ENCODE results near the gene SETD5.

The SETD5 gene, protein sequence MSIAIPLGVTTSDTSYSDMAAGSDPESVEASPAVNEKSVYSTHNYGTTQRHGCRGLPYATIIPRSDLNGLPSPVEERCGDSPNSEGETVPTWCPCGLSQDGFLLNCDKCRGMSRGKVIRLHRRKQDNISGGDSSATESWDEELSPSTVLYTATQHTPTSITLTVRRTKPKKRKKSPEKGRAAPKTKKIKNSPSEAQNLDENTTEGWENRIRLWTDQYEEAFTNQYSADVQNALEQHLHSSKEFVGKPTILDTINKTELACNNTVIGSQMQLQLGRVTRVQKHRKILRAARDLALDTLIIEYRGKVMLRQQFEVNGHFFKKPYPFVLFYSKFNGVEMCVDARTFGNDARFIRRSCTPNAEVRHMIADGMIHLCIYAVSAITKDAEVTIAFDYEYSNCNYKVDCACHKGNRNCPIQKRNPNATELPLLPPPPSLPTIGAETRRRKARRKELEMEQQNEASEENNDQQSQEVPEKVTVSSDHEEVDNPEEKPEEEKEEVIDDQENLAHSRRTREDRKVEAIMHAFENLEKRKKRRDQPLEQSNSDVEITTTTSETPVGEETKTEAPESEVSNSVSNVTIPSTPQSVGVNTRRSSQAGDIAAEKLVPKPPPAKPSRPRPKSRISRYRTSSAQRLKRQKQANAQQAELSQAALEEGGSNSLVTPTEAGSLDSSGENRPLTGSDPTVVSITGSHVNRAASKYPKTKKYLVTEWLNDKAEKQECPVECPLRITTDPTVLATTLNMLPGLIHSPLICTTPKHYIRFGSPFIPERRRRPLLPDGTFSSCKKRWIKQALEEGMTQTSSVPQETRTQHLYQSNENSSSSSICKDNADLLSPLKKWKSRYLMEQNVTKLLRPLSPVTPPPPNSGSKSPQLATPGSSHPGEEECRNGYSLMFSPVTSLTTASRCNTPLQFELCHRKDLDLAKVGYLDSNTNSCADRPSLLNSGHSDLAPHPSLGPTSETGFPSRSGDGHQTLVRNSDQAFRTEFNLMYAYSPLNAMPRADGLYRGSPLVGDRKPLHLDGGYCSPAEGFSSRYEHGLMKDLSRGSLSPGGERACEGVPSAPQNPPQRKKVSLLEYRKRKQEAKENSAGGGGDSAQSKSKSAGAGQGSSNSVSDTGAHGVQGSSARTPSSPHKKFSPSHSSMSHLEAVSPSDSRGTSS (N-terminal part only)

DNA sequence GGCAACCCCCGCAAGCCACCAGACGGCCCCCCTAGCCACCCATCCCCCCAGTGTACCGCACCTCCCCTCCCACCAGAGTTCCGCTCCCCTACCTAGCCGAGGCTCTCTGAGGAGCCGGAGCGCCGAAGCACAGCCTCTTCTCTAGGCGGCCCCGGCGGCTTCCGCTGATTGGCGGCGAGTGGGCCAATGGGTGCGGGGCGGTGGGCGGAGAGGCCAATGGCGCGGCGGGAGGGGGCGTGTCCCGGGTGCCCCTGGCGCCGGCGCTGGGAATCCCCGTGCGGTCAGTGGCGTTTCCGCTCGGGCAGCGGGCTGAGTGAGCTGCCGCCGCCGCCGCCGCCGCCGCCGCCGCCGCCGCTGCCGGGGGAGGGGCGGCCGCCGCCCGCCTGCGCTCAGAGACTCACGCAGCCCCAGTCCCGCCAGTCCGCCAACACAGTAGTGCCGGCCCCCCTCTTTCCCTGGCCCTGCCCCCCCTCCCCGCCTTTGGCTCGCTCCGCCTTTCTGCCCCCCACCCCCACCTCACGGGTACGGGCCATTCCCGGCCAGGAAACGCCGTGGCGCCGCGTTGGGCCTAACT is at the start of gene SETD5:
Gene SETD5, plus strand, starts transcription at position 284 of the 574 bp plus-strand sequence. CDS start 31,324 bp downstream, outside the sequence.
- Mint-ChIP-seq H3K27me3 (ENCODE audit: low read depth, poor library complexity) (no peaks in the 10 kb centered on the region), H3K4me1 (peaks cover 68% of the 10 kb centered on the region), H3K27ac (peak within 1 kb of the TSS; percentile 100), H3K36me3 (ENCODE audit: low read depth) (peaks cover 16% of the 10 kb centered on the region), H3K4me3 (peak within 1 kb of the TSS; percentile 99), H3K9me3 (no peaks in the 10 kb centered on the region)
- peak; percentile 100 for DNase-seq
- TF ChIP-seq, protein P1, sequence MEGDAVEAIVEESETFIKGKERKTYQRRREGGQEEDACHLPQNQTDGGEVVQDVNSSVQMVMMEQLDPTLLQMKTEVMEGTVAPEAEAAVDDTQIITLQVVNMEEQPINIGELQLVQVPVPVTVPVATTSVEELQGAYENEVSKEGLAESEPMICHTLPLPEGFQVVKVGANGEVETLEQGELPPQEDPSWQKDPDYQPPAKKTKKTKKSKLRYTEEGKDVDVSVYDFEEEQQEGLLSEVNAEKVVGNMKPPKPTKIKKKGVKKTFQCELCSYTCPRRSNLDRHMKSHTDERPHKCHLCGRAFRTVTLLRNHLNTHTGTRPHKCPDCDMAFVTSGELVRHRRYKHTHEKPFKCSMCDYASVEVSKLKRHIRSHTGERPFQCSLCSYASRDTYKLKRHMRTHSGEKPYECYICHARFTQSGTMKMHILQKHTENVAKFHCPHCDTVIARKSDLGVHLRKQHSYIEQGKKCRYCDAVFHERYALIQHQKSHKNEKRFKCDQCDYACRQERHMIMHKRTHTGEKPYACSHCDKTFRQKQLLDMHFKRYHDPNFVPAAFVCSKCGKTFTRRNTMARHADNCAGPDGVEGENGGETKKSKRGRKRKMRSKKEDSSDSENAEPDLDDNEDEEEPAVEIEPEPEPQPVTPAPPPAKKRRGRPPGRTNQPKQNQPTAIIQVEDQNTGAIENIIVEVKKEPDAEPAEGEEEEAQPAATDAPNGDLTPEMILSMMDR (IDR thresholded peaks at IDR 0.05) = no peak

DNA sequence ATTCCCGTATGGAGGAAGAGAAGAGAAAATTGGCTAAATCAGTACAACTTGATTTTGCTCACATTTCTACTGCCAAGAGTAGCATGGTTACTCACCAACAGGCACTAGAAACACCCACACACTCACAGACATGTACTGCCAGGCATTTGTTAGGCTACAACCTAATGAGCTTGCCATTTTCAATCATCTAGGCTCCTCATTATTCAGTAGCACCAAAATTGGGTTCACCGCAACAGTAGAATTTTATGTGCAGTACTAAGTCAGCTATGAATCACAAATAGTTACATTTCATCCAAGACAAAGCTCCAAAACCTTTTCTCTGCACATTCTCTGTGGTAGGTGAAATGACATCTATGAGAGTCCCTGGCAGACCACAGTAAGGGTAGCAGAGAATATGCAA is 49.5 kb upstream of the SETD5 start:
- Mint-ChIP-seq H3K27ac (peak overlapping the region; percentile 12), H3K9me3 (no peaks in the 10 kb centered on the region), H3K4me3 (no peak overlapping the region), H3K36me3 (ENCODE audit: low read depth) (no peaks in the 10 kb centered on the region), H3K27me3 (ENCODE audit: low read depth, poor library complexity) (no peaks in the 10 kb centered on the region), H3K4me1 (peaks cover 50% of the 10 kb centered on the region)
- DNase-seq = no peak
- TF ChIP-seq, protein P1 (IDR thresholded peaks at IDR 0.05) = no peak

DNA sequence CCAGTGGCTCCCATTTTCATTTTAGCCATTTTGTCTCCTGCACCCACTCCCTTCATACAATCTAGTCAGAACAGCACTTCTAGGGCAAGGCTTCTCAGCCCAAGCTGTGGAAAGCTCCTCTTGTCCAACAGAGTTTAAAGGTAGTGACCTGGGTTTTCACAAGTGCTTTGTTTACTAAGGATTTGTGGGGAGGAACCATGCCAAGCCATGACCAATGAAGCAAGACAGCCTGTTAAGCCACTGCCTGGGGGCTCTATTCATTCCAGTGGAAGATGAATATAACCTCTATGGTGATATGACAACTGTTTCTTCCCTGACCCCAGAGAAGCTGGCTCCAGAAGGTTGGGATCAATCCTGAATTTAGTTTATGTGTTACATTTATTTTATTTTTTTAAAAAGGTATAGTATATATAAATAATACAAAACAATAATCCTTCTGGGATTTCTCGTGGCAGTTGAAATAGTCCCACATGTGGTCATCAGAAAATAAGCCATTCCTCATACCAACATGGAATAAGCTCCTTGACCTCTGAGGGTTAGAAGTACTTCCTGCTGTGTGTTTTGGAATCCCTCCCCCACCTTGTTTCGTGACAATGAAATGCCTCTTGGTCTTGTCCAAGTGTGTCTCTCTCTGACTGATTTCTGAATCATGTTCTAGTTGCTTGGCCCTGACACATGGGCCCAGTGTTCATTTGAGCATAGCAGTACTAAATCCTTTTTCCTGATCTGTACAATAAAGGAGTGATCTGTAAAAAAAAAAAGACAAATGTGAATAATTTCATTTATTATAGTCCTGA is 47.9 kb upstream of the SETD5 start:
- Mint-ChIP-seq H3K4me1 (peaks cover 66% of the 10 kb centered on the region), H3K27me3 (ENCODE audit: low read depth, poor library complexity) (no peaks in the 10 kb centered on the region), H3K27ac (peak overlapping the region; percentile 86), H3K4me3 (peak overlapping the region; percentile 29), H3K9me3 (no peaks in the 10 kb centered on the region), H3K36me3 (ENCODE audit: low read depth) (no peaks in the 10 kb centered on the region)
- DNase-seq = no peak
- TF ChIP-seq, protein P1 (IDR thresholded peaks at IDR 0.05) = no peak

DNA sequence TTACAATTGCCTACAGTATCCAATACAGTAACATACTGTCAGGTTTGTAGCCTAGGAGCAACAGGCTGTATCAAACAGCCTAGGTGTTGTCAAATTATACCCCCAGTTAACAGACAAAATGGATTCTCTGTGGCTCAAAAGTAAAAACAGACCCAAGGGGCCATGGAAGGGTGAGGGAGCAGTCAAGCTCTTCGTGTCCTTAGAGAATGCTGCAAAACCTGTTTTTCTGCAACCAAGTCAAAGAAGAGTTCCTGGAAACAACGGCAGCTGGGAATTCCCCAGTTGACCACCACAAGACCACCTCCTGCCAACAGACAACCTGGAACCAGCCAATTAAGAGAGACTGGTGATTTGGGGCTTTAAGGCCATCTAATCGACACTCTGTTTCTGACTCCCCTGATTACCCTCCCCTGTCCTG is 45.7 kb upstream of the SETD5 start:
- H3K4me3 Mint-ChIP-seq = no peak overlapping the region
- H3K4me1 Mint-ChIP-seq = peaks cover 79% of the 10 kb centered on the region
- H3K36me3 Mint-ChIP-seq (ENCODE audit: low read depth) = no peaks in the 10 kb centered on the region
- DNase-seq = no peak
- no peaks in the 10 kb centered on the region for H3K9me3 Mint-ChIP-seq
- H3K27me3 Mint-ChIP-seq (ENCODE audit: low read depth, poor library complexity) = no peaks in the 10 kb centered on the region
- peak overlapping the region; percentile 98 for H3K27ac Mint-ChIP-seq
- TF ChIP-seq, protein P1 (IDR thresholded peaks at IDR 0.05) = no peak

Data from nephron progenitor cell (in vitro differentiated cells).